H1 (cell line): ENCODE results near the gene OXER1. TPM values are rescaled to one million over a fixed set of nuclear protein-coding genes. Genes with fewer than 3 reads are reported as not detected.

Experiments
- EP300 ChIP-seq, 2 experiments: IDR thresholded peaks; 1 replicate in 1 of 2; 2 replicates in 1 of 2; pipeline ENCODE4 v1.6.1; 2011 to 2012; ENCODE audit warnings: low read depth in 2 of 2, low read length in 2 of 2, mild to moderate bottlenecking in 2 of 2, borderline replicate concordance in 1 of 2, inconsistent platforms in 1 of 2, moderate library complexity in 1 of 2
- KDM4A ChIP-seq: IDR thresholded peaks from one replicate; pipeline ENCODE4 v1.7.1; 2012; ENCODE audit warnings: low read depth, mild to moderate bottlenecking, moderate library complexity, low read length, inconsistent platforms; ENCODE audit not compliant: severe bottlenecking
- NRF1 ChIP-seq: IDR thresholded peaks from 2 replicates; pipeline ENCODE4 v1.6.1; 2011; ENCODE audit warnings: mild to moderate bottlenecking, low read depth, low read length, improper control_type of control experiment
- polyA plus RNA-seq, 7 experiments: library from polyadenylated mRNA; depleted of rRNA in 3 of 7; stranded (reverse) in 5 of 7; unstranded in 2 of 7; fragments of >200 nt in 5 of 7; fragments of 200-250 nt in 2 of 7; gene quantifications; 1 replicate in 5 of 7; 2 replicates in 1 of 7; 4 replicates in 1 of 7; pipeline versions ENCODE4 v1.2.1 to v1.2.3, GENCODE V29; 2011 to 2013; ENCODE audit warnings: missing spikeins in 2 of 7, mixed read lengths in 2 of 7
- total RNA-seq: library from RNA; stranded (reverse); fragmentation: NEBNext Ultra II Directional; extraction: Animal tissue kit (Norgen Biotek cat#: 25700); gene quantifications from 2 replicates; pipeline ENCODE4 v1.2.1, GENCODE V29; 2021

The OXER1 gene
- total and polyA plus RNA-seq, 2 of the 8 experiments (the other 6 are each of a cell fraction or from before 2014, with no cell fraction given) = 1.2 to 2.9 TPM

GRCh38 chr2:42762823-42763804 lies 821 bp downstream of the OXER1 start (continued):
- no peak for TF ChIP-seq NRF1
- TF ChIP-seq KDM4A = no peak
- no peak for TF ChIP-seq EP300 (IDR thresholded peaks at IDR 0.05; ENCODE audit: borderline replicate concordance in 1 of 2, low read depth in 2 of 2, low read length in 2 of 2)
